H1 (cell line): ENCODE results near the gene ISY1. TPM values are rescaled to one million over a fixed set of nuclear protein-coding genes. Genes with fewer than 3 reads are reported as not detected.

Experiments
- CTCF ChIA-PET: fragments of 300-600 bp; sonication (Branson Sonifier 250); formaldehyde crosslinking; loops from one replicate; lab custom pipeline; 2021; ENCODE audit not compliant: partially characterized antibody; lab: Charles Lee
- POLR2A ChIA-PET: fragments of 300-600 bp; sonication (Branson Sonifier 250); formaldehyde crosslinking; loops from one replicate; lab custom pipeline; 2021; ENCODE audit warnings: inconsistent platforms; ENCODE audit not compliant: partially characterized antibody; lab: Charles Lee
- DNase-seq, 2 experiments: peaks; one replicate each; pipeline versions ENCODE4 v3.0.0 to v3.0.0-alpha.2; 2010 to 2022; ENCODE audit warnings: low spot score in 2 of 2, low read depth in 1 of 2, mixed read lengths in 1 of 2
- FAIRE-seq: peaks from 2 replicates; lab custom pipeline; 2011; peaks lifted over from hg19 to GRCh38; lab: Jason Lieb, UNC
- H2AFZ ChIP-seq: 2 replicates; pipeline ENCODE4 v1.8.1; 2012; ENCODE audit warnings: low read length, inconsistent platforms
- H2AK5ac ChIP-seq: 2 replicates; pipeline ENCODE4 v1.6.1; 2013; ENCODE audit warnings: low read depth, low read length
- H2BK120ac ChIP-seq: replicated peaks from 2 replicates; pipeline ENCODE3; 2013; ENCODE audit warnings: low read depth, low read length, inconsistent platforms
- H2BK12ac ChIP-seq: 2 replicates; pipeline ENCODE4 v1.6.1; 2013; ENCODE audit warnings: low read depth, low read length
- H2BK15ac ChIP-seq: 2 replicates; pipeline ENCODE4 v1.6.1; 2013; ENCODE audit warnings: low read length
- H2BK20ac ChIP-seq: 2 replicates; pipeline ENCODE4 v1.6.1; 2013; ENCODE audit warnings: low read length
- H2BK5ac ChIP-seq: 2 replicates; pipeline ENCODE4 v1.6.1; 2013; ENCODE audit warnings: low read depth, low read length
- H3K14ac ChIP-seq: 2 replicates; pipeline ENCODE4 v1.6.1; 2013; ENCODE audit warnings: inconsistent platforms; ENCODE audit not compliant: insufficient read length
- H3K18ac ChIP-seq: 2 replicates; pipeline ENCODE4 v1.6.1; 2013; ENCODE audit warnings: low read length; ENCODE audit errors: extremely low read depth
- H3K23ac ChIP-seq: 2 replicates; pipeline ENCODE4 v1.6.1; 2013; ENCODE audit warnings: inconsistent platforms; ENCODE audit not compliant: insufficient read length
- H3K23me2 ChIP-seq: 2 replicates; pipeline ENCODE4 v1.6.1; 2013; ENCODE audit warnings: low read depth, low read length
- H3K27ac ChIP-seq: 2 replicates; pipeline ENCODE4 v1.6.1; 2011; ENCODE audit warnings: low read depth, low read length, inconsistent platforms
- H3K27me3 ChIP-seq, 4 experiments: replicated peaks in 1 of 4; 1 replicate in 1 of 4; 2 replicates in 3 of 4; pipeline versions ENCODE4 v1.6.1 to v1.8.1; 2011 to 2013; ENCODE audit warnings: low read length in 3 of 4, mild to moderate bottlenecking in 3 of 4, inconsistent platforms in 2 of 4, mixed read lengths in 2 of 4, moderate library complexity in 1 of 4; ENCODE audit not compliant: control insufficient read depth in 3 of 4, insufficient read depth in 3 of 4; ENCODE audit errors: extremely low read depth in 1 of 4
- H3K36me3 ChIP-seq, 4 experiments: 2 replicates each; pipeline versions ENCODE4 v1.6.1 to v1.8.1; 2011 to 2013; ENCODE audit warnings: mild to moderate bottlenecking in 4 of 4, low read length in 3 of 4, moderate library complexity in 2 of 4, control low read depth in 1 of 4, inconsistent platforms in 1 of 4; ENCODE audit not compliant: insufficient read depth in 4 of 4, control insufficient read depth in 2 of 4
- H3K4ac ChIP-seq: replicated peaks from 2 replicates; pipeline ENCODE3; 2013; ENCODE audit warnings: low read length, low read depth, mixed read lengths, inconsistent platforms; ENCODE audit not compliant: insufficient read length
- H3K4me1 ChIP-seq, 4 experiments: replicated peaks in 1 of 4; 1 replicate in 1 of 4; 2 replicates in 3 of 4; pipeline versions ENCODE4 v1.6.1 to v1.8.1; 2011 to 2013; ENCODE audit warnings: low read length in 3 of 4, inconsistent platforms in 2 of 4, mixed read lengths in 1 of 4; ENCODE audit not compliant: insufficient read depth in 4 of 4, control insufficient read depth in 3 of 4
- H3K4me2 ChIP-seq, 2 experiments: 2 replicates each; pipeline versions ENCODE4 v1.6.1 to v1.8.1; 2011 to 2013; ENCODE audit warnings: low read depth in 2 of 2, low read length in 2 of 2, control low read depth in 1 of 2, inconsistent platforms in 1 of 2, mild to moderate bottlenecking in 1 of 2; ENCODE audit not compliant: insufficient read depth in 1 of 2
- H3K4me3 ChIP-seq, 4 experiments: fragments of 200-600, 300-600 bp in 1 of 4; sonication (generic), shearing (Covaris generic), sonication (Bioruptor Twin) in 1 of 4; 2 replicates each; pipeline versions ENCODE4 v1.5.1 to v1.8.1; 2011 to 2016; ENCODE audit warnings: low read length in 4 of 4, low read depth in 3 of 4, control low read depth in 2 of 4, inconsistent platforms in 2 of 4, mild to moderate bottlenecking in 2 of 4, mixed read lengths in 1 of 4, moderate library complexity in 1 of 4; ENCODE audit not compliant: insufficient read depth in 2 of 4; ENCODE audit errors: extremely low read depth in 1 of 4
- H3K56ac ChIP-seq: replicated peaks from 2 replicates; pipeline ENCODE3; 2013; ENCODE audit warnings: low read depth, mild to moderate bottlenecking, mixed read lengths, low read length, inconsistent platforms; ENCODE audit not compliant: insufficient read length
- H3K79me1 ChIP-seq: 2 replicates; pipeline ENCODE4 v1.6.1; 2013; ENCODE audit warnings: low read depth, low read length, control low read depth
- H3K79me2 ChIP-seq, 2 experiments: 2 replicates each; pipeline versions ENCODE4 v1.6.1 to v1.8.1; 2012 to 2013; ENCODE audit warnings: low read length in 2 of 2, mild to moderate bottlenecking in 2 of 2, inconsistent platforms in 1 of 2; ENCODE audit not compliant: insufficient read depth in 2 of 2, control insufficient read depth in 1 of 2
- H3K9ac ChIP-seq, 4 experiments: replicated peaks in 1 of 4; 1 replicate in 1 of 4; 2 replicates in 3 of 4; pipeline versions ENCODE4 v1.6.1 to v1.8.1; 2011 to 2013; ENCODE audit warnings: low read depth in 3 of 4, low read length in 3 of 4, control low read depth in 2 of 4, mild to moderate bottlenecking in 2 of 4, moderate library complexity in 2 of 4, inconsistent platforms in 1 of 4; ENCODE audit errors: extremely low read depth in 1 of 4
- H3K9me3 ChIP-seq, 2 experiments: 2 replicates each; pipeline versions ENCODE4 v1.6.1 to v1.8.1; 2012 to 2013; ENCODE audit warnings: mild to moderate bottlenecking in 2 of 2, moderate library complexity in 2 of 2, control low read depth in 1 of 2, inconsistent platforms in 1 of 2, low read depth in 1 of 2, low read length in 1 of 2, mixed read lengths in 1 of 2; ENCODE audit not compliant: insufficient read depth in 2 of 2
- H4K20me1 ChIP-seq, 2 experiments: replicated peaks in 1 of 2; 2 replicates each; pipeline versions ENCODE3 to v1.8.1; 2011 to 2013; ENCODE audit warnings: inconsistent platforms in 2 of 2, low read length in 2 of 2, mild to moderate bottlenecking in 1 of 2; ENCODE audit not compliant: insufficient read depth in 2 of 2, control insufficient read depth in 1 of 2
- H4K5ac ChIP-seq: 2 replicates; pipeline ENCODE4 v1.6.1; 2013; ENCODE audit warnings: low read length, low read depth, mixed read lengths, inconsistent platforms; ENCODE audit not compliant: insufficient read length
- H4K8ac ChIP-seq: 2 replicates; pipeline ENCODE4 v1.8.0; 2013; ENCODE audit warnings: mild to moderate bottlenecking, moderate library complexity, low read length, inconsistent platforms; ENCODE audit not compliant: insufficient read depth; ENCODE audit errors: extremely low read depth
- H4K91ac ChIP-seq: replicated peaks from 2 replicates; pipeline ENCODE3; 2013; ENCODE audit warnings: low read length, mixed read lengths, inconsistent platforms; ENCODE audit not compliant: insufficient read length
- E2F6 ChIP-seq: IDR thresholded peaks from 2 replicates; pipeline ENCODE4 v1.6.1; 2012; ENCODE audit warnings: inconsistent platforms
- KDM5A ChIP-seq: fragments of 200-600 bp; IDR thresholded peaks from 2 replicates; pipeline ENCODE4 v1.7.1; 2012; ENCODE audit warnings: mild to moderate bottlenecking, low read length, inconsistent platforms, mixed read lengths
- WGBS, 2 experiments: shearing (Covaris generic) in 1 of 2; methylation state at CpG; one replicate each; pipeline versions ENCODE4 v1.1.6 to v1.1.7; 2013 to 2015; ENCODE audit warnings: low lambda C conversion rate in 2 of 2, mixed read lengths in 2 of 2, inconsistent platforms in 1 of 2, low coverage in 1 of 2, missing lambda C conversion rate in 1 of 2; ENCODE audit not compliant: insufficient replicate concordance in 2 of 2, insufficient coverage in 1 of 2, insufficient read length in 1 of 2; ENCODE audit errors: extremely low coverage in 1 of 2, missing lambda C conversion rate in 1 of 2; 5-methylcytosine and 5-hydroxymethylcytosine counted together
- polyA plus RNA-seq, 7 experiments: library from polyadenylated mRNA; depleted of rRNA in 3 of 7; stranded (reverse) in 5 of 7; unstranded in 2 of 7; fragments of >200 nt in 5 of 7; fragments of 200-250 nt in 2 of 7; gene quantifications; 1 replicate in 5 of 7; 2 replicates in 1 of 7; 4 replicates in 1 of 7; pipeline versions ENCODE4 v1.2.1 to v1.2.3, GENCODE V29; 2011 to 2013; ENCODE audit warnings: missing spikeins in 2 of 7, mixed read lengths in 2 of 7
- total RNA-seq: library from RNA; stranded (reverse); fragmentation: NEBNext Ultra II Directional; extraction: Animal tissue kit (Norgen Biotek cat#: 25700); gene quantifications from 2 replicates; pipeline ENCODE4 v1.2.1, GENCODE V29; 2021

Gene ISY1
- total and polyA plus RNA-seq, 2 of the 8 experiments (the other 6 are each of a cell fraction or from before 2014, with no cell fraction given) = 16.6 to 38.7 TPM

DNA sequence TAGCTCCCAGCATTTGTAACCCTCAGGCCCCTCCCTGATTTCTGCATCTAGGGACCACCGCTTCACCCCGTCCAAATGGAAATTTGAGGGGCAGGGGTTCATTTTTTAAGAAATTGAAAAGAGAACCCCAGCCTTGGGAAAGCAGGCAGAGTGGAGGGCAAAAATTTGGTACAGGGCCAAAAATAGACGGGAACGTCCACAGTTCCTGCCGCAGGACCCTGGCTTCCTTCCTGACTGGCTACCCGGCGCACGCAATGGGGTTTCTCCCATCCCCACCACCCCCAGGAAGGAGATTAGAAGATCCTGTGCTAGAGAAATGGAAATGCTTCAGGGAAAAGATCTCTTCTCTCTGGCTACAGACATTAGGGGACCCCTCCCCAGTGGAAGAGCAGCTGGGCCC lies 79.4 kb downstream of the ISY1 start:
- Histone ChIP-seq H3K4ac (no peak overlapping the region), H2BK15ac (no peak overlapping the region), H3K9me3 (no peaks in the 10 kb centered on the region), H3K9ac (no peak overlapping the region), H3K4me2 (no peak overlapping the region), H3K79me1 (no peaks in the 10 kb centered on the region), H3K56ac (no peak overlapping the region), H3K79me2 (no peaks in the 10 kb centered on the region), H4K20me1 (no peaks in the 10 kb centered on the region), H3K36me3 (no peaks in the 10 kb centered on the region), H3K27me3 (no peaks in the 10 kb centered on the region), H2BK5ac (no peak overlapping the region), H2BK20ac (no peak overlapping the region), H3K4me1 (no peaks in the 10 kb centered on the region), H3K4me3 (no peak overlapping the region), H2AFZ (no peak overlapping the region), H4K91ac (no peak overlapping the region), H3K14ac (no peak overlapping the region), H2BK12ac (no peak overlapping the region), H4K5ac (no peak overlapping the region), H3K27ac (no peak overlapping the region), H2BK120ac (no peak overlapping the region), H4K8ac (no peak overlapping the region; the same call in 1 of the 2 replicates), H3K18ac (no peak overlapping the region), H3K23me2 (no peaks in the 10 kb centered on the region), H2AK5ac (no peak overlapping the region), H3K23ac (no peak overlapping the region)
- POLR2A ChIA-PET = no interaction called here
- no peak for TF ChIP-seq KDM5A
- TF ChIP-seq E2F6 = no peak
- FAIRE-seq = no peak
- WGBS, 2 experiments = 94% methylated on average over 8 of the region's 8 CpGs; no CpG with 5 or more reads in 1 of the 2 experiments
- DNase-seq = no peak
- CTCF ChIA-PET = interaction anchor here (1.2 to 2.1 kb wide), 2 partner anchors 14 to 111 kb away, joined by 3 to 11 read pairs; no protein-coding TSS in a partner anchor
